Osteocyte (in vitro differentiated cells): Measurements from ENCODE around the gene GPR27. TPM values are rescaled to one million over a fixed set of nuclear protein-coding genes. Genes with fewer than 3 reads are reported as not detected.

ENCODE experiments used
- DNase-seq: peaks from one replicate; pipeline ENCODE4 v3.0.0; 2021; ENCODE audit warnings: mixed read lengths; ENCODE audit not compliant: unreplicated experiment; ENCODE audit errors: extremely low spot score
- H3K27ac Mint-ChIP-seq: one replicate; pipeline ENCODE4 v1.8.0; 2021; ENCODE audit warnings: mild to moderate bottlenecking, mixed read lengths; ENCODE audit not compliant: unreplicated experiment
- H3K27me3 Mint-ChIP-seq: one replicate; pipeline ENCODE4 v1.8.0; 2021; ENCODE audit warnings: mixed read lengths; ENCODE audit not compliant: unreplicated experiment
- H3K36me3 Mint-ChIP-seq: one replicate; pipeline ENCODE4 v1.8.0; 2021; ENCODE audit warnings: mixed read lengths; ENCODE audit not compliant: unreplicated experiment
- H3K4me1 Mint-ChIP-seq: one replicate; pipeline ENCODE4 v1.8.0; 2021; ENCODE audit warnings: mixed read lengths; ENCODE audit not compliant: unreplicated experiment
- H3K4me3 Mint-ChIP-seq: one replicate; pipeline ENCODE4 v1.8.0; 2021; ENCODE audit warnings: mild to moderate bottlenecking, moderate library complexity, mixed read lengths; ENCODE audit not compliant: unreplicated experiment
- H3K9me3 Mint-ChIP-seq: one replicate; pipeline ENCODE4 v1.8.0; 2021; ENCODE audit warnings: mixed read lengths; ENCODE audit not compliant: unreplicated experiment
- CTCF ChIP-seq: fragments of 200-600 bp; sonication (generic); IDR thresholded peaks from 2 replicates; pipeline ENCODE4 v1.5.0; 2021; ENCODE audit warnings: antibody characterized with exemption, mild to moderate bottlenecking, moderate library complexity
- total RNA-seq: library from RNA; stranded (reverse); gene quantifications from 2 replicates; pipeline ENCODE4 v1.2.1, GENCODE V29; 2021

The GPR27 gene
- total RNA-seq, 1 donor from 2014 or later, result 0.94 TPM

DNA sequence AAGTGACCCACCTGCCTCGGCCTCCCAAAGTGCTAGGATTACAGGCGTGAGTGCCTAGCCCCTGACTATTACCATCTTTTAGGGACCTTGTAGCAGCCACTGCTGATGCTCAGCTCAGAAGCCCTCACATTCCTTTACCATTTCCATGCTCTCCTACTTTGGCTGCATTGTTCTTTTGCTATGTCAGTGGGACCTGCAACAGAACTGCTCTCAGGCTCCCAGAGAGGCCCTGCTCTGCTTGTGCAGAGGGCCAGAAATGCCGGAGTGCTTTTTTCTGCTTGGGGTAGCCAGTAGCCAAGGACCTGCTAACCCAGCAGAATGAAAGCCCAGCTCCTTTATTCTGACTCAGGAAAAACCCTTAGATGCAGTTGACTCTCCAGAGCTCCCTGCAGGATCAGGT is 49.6 kb downstream of the GPR27 start:
- no peak overlapping the region for H3K27ac Mint-ChIP-seq
- no peak for TF ChIP-seq CTCF
- peaks cover 56% of the 10 kb centered on the region for H3K27me3 Mint-ChIP-seq
- H3K4me1 Mint-ChIP-seq, result no peaks in the 10 kb centered on the region
- H3K36me3 Mint-ChIP-seq, result no peaks in the 10 kb centered on the region
- H3K9me3 Mint-ChIP-seq, result no peaks in the 10 kb centered on the region
- no peak for DNase-seq
- no peak overlapping the region for H3K4me3 Mint-ChIP-seq

- Mint-ChIP-seq H3K9me3 (no peaks in the 10 kb centered on the region), H3K36me3 (no peaks in the 10 kb centered on the region), H3K27me3 (peaks cover 43% of the 10 kb centered on the region), H3K4me1 (no peaks in the 10 kb centered on the region), H3K27ac (no peak overlapping the region), H3K4me3 (no peak overlapping the region)
- no peak for TF ChIP-seq CTCF
- no peak for DNase-seq
Measured at GRCh38 chr3:71805199-71805598, 51.5 kb downstream of the GPR27 start.

DNA sequence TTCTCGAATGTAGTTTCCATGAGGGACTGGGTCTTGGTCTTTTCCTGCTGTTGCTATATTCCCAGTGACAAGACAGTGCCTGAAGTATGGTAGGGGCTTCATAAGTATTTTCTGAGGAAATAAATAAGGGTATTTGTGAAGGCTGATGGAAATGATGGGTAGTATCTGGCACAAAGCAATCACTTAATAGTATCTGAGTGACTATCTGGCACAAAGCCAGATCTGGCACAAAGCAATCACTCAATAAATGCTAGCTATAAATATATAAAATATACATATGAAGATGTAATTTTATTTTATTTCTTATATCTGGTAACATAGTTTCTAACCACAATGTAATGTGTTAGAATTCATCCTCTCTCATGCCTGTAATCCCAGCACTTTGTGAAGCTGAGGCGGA is 52.0 kb downstream of the GPR27 start:
- H3K9me3 Mint-ChIP-seq, result no peaks in the 10 kb centered on the region
- H3K27ac Mint-ChIP-seq, result no peak overlapping the region
- no peaks in the 10 kb centered on the region for H3K36me3 Mint-ChIP-seq
- no peak for TF ChIP-seq CTCF
- H3K4me3 Mint-ChIP-seq, result no peak overlapping the region
- DNase-seq, result no peak
- H3K27me3 Mint-ChIP-seq, result peaks cover 44% of the 10 kb centered on the region
- no peaks in the 10 kb centered on the region for H3K4me1 Mint-ChIP-seq

Other genes starting within 250 kb of the GPR27 start
- 195 and 198 TPM in 2 replicates for gene FOXP1, start 170.1 kb upstream of the GPR27 start, total RNA-seq
- gene EIF4E3, start 28.5 kb upstream of the GPR27 start, total RNA-seq, result 7.7 TPM in 2 replicates
- not detected in 2 replicates for gene PROK2, start 31.3 kb downstream of the GPR27 start, total RNA-seq